HUES6 (cell line): Measurements from ENCODE around the gene WEE2.
"Not testable (repeated sequence)": the region's sequence is repeated elsewhere in the genome, so short reads cannot be mapped to it uniquely, and the experiment has no call there.

ENCODE experiments used
- H3K27ac ChIP-seq: 2 replicates; pipeline ENCODE4 v1.7.0; 2013; ENCODE audit warnings: low read depth, mild to moderate bottlenecking, low read length, inconsistent platforms
- H3K27me3 ChIP-seq: 2 replicates; pipeline ENCODE4 v1.6.1; 2013; ENCODE audit warnings: low read length; ENCODE audit not compliant: control insufficient read depth, insufficient read depth
- H3K36me3 ChIP-seq: 2 replicates; pipeline ENCODE4 v1.6.1; 2013; ENCODE audit warnings: low read length; ENCODE audit not compliant: control insufficient read depth, insufficient read depth
- H3K4me1 ChIP-seq: 2 replicates; pipeline ENCODE4 v1.6.1; 2013; ENCODE audit warnings: low read length; ENCODE audit not compliant: control insufficient read depth, insufficient read depth
- H3K4me3 ChIP-seq: 2 replicates; pipeline ENCODE4 v1.5.1; 2013; ENCODE audit warnings: low read depth, low read length
- H3K9ac ChIP-seq: one replicate; pipeline ENCODE4 v1.6.1; 2013; ENCODE audit warnings: mild to moderate bottlenecking, low read length
- H3K9me3 ChIP-seq: 2 replicates; pipeline ENCODE4 v1.6.1; 2013; ENCODE audit warnings: low read depth, low read length; ENCODE audit not compliant: control insufficient read depth, insufficient read depth

WEE2 gene

DNA sequence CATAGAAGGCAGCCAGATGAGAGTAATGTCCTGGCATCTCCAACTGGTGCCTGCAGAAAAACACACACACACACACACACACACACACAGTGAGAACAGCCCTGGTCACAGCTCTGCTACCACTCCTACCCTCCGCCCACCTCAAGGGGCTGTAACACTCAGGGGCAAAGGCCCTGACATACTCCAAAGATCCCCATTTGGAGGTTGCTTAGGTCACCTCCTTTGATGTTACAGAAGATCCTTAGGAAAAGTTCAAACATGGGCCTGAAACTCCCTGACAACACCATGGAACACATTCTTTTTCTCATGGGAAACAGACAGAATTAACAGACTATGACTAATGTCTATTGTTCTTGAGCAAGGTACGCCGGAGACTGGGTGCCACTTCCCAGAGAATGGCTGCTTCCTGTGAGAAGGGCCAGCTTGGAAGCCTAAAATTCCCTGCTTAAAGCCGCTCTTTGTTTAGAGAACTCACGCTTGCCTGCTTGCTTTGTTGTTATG, 33.9 kb upstream of the WEE2 start:
- Histone ChIP-seq H3K9me3 (peaks cover 3% of the 10 kb centered on the region; the same call in 1 of the 2 replicates), H3K9ac (peak overlapping the region; percentile 43)

DNA sequence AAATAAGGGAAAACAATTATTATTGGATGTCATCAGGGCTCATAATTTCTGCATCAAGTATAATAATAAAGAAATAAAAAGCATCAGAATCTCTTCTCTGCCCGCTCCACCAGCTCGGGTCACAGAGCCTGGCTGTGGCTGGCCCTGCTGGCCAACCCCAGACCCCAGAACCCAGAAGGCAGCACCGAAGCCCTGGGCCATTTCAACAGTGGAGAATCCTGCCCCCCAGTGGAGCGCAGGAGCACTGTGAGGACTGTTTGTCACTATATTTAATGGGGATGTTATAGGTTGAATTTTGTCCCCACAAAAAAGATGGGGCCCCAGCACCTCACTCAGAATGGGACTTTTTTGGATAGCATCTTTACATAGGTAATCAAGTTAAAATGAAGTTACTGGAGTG, 33.5 kb upstream of the WEE2 start:
- Histone ChIP-seq H3K4me1 (peaks cover 9% of the 10 kb centered on the region), H3K27me3 (no peaks in the 10 kb centered on the region), H3K4me3 (peak overlapping the region; percentile 41), H3K9ac (peak overlapping the region; percentile 43), H3K9me3 (peaks cover 3% of the 10 kb centered on the region; the same call in 1 of the 2 replicates), H3K36me3 (peaks cover 18% of the 10 kb centered on the region; the same call in 1 of the 2 replicates), H3K27ac (peak overlapping the region; percentile 58; the same call in 1 of the 2 replicates)

More for the DNA sequence above, 33.9 kb upstream of the WEE2 start:
- H3K4me3 ChIP-seq, result peak overlapping the region; percentile 41
- H3K27ac ChIP-seq, result peak overlapping the region; percentile 58; the same call in 1 of the 2 replicates
- H3K4me1 ChIP-seq, result peaks cover 9% of the 10 kb centered on the region
- no peaks in the 10 kb centered on the region for H3K27me3 ChIP-seq
- H3K36me3 ChIP-seq, result peaks cover 18% of the 10 kb centered on the region; the same call in 1 of the 2 replicates

DNA sequence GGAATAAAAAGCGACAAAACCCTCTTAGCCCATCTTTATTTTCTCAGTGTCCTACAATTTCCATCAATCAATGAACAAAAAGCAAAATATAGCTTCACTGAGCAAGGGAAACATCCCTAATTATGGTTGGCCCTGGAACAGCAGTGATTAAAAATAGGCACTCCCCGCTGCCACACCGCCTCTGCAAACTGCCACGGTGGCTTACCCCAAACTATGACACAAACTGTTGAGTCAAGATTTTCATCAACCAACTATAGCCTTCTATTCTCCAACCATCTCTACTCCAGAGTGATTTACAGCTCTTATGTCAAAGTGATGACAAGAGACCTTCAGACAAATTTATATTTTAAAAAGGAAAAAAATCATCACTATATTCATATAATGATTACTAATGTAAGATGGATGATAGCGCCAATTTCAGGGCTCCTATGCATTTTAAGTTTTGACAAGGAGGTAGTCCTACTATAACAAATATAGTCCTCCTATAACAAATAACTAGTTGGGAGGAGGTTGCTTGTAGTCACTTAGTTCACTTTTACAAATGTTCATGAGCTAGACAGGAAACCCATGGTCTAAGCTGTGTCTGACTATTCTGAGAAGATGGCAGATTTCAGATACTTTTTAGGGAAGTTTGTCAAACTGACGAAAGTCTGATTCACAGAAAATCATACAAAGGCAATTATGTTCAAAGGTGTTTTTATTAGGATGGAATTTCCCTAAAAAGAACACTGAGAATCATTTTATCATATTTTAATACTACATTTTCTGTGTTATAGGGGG, 32.5 kb upstream of the WEE2 start:
- H3K4me1 ChIP-seq, result peaks cover 9% of the 10 kb centered on the region
- no peaks in the 10 kb centered on the region for H3K27me3 ChIP-seq
- H3K27ac ChIP-seq, result no peak overlapping the region
- H3K9ac ChIP-seq, result no peak overlapping the region
- H3K36me3 ChIP-seq, result peaks cover 16% of the 10 kb centered on the region; the same call in 1 of the 2 replicates
- H3K9me3 ChIP-seq, result peaks cover 3% of the 10 kb centered on the region; the same call in 1 of the 2 replicates
- no peak overlapping the region for H3K4me3 ChIP-seq

DNA sequence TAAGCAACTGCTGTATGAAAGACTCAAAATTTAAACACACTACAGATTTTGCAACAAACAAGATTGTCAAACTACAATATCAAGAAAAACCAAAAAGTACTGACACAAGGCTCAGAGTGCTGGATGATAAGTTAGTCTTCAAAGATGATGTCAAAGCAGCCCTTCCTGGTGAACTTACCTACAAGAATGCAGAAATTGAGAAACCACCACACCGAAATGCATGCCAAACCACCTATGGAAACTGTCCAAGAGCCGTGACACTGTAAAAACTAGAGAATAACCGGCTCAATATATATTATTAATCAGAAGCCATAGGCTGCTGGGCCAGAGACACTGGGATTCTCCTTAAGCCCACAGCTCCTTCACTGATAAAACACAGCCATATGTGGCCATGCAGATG, 31.5 kb upstream of the WEE2 start:
- H3K9ac ChIP-seq, result no peak overlapping the region
- peaks cover 3% of the 10 kb centered on the region; the same call in 1 of the 2 replicates for H3K9me3 ChIP-seq
- peaks cover 9% of the 10 kb centered on the region for H3K4me1 ChIP-seq
- H3K27me3 ChIP-seq, result no peaks in the 10 kb centered on the region
- no peak overlapping the region for H3K4me3 ChIP-seq
- peaks cover 13% of the 10 kb centered on the region for H3K36me3 ChIP-seq
- no peak overlapping the region for H3K27ac ChIP-seq

DNA sequence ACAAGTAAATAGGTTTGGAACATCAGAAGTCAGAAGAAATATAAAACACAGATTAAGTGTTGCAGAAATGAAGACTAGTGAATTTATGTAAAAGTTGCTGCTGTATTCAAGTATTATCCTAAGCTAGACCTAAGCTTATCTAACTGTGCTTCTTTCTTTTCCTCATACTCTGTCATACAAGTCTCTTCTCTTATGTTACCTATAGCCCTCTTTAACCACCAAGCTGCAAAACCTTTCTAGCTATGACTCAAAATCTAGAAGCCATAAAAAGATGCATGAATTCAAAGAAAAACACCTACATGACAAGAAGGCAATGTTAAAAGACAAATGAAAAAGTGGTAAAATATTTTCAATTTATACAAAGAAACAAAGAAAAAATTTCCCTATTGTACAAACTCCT, 29.1 kb upstream of the WEE2 start:
- no peaks in the 10 kb centered on the region for H3K9me3 ChIP-seq
- peaks cover 7% of the 10 kb centered on the region for H3K4me1 ChIP-seq
- H3K36me3 ChIP-seq, result peaks cover 4% of the 10 kb centered on the region; the same call in 1 of the 2 replicates
- H3K4me3 ChIP-seq, result no peak overlapping the region
- no peak overlapping the region for H3K27ac ChIP-seq
- H3K9ac ChIP-seq, result no peak overlapping the region
- H3K27me3 ChIP-seq, result no peaks in the 10 kb centered on the region

DNA sequence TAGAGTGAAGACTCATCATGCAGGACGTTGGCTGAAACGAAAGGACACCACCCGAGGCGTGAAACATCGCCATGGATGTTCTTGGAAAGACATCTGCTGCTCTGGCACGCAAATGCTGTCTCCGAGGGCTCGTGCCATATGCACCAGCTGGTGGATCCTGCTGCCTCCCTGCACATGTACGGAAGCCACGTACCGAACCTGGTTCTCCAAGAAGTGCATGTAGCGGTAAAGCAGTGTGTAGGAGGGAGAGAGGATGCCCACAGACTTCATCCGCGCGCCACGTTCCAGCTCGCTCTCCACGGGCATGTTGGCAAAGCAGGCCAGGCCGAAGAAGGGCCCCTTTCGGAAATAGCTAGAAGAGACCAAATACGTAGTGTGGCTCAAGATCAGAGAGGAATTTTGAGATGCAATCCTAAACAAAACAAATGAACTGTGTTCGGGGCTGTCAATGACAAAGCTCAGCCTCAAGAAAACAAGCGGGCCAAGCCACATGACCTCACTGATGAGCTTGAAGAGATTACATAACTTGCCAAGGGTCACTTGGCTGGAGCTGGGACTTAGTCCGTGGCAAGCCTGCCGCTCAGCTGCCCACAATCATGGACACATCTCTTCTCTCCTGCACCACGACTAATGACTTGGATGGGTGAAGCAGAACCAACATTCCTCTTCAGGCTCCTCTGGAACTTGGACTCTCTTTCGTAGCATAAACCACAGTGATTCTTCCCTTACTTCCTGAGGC, 22.7 kb upstream of the WEE2 start:
- Histone ChIP-seq H3K27ac (no peak overlapping the region), H3K27me3 (no peaks in the 10 kb centered on the region)

DNA sequence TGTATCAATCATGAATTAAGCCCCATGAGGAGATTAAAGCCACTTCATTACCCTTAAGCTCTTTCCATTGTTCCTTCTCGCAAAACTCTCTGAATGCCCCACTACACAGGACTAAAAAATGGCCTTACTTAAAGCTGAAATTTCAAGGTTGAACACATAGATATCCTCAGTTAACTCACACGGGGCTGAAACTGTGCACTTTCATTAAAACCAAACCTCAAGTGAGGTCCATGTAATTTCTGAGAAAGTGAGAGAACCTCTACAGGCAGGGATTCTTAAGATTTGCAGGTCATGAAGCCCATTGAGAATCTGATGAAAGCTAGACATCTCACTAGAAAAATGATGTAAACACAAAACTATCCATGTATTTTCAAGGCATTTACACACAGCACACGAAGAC, 22.1 kb upstream of the WEE2 start:
- H3K9ac ChIP-seq, result no peak overlapping the region
- peaks cover 17% of the 10 kb centered on the region for H3K36me3 ChIP-seq
- no peak overlapping the region for H3K4me3 ChIP-seq
- no peak overlapping the region for H3K27ac ChIP-seq
- no peaks in the 10 kb centered on the region for H3K9me3 ChIP-seq
- no peaks in the 10 kb centered on the region for H3K27me3 ChIP-seq
- peaks cover under 1% of the 10 kb centered on the region; the same call in 1 of the 2 replicates for H3K4me1 ChIP-seq

More for the DNA sequence above, 22.7 kb upstream of the WEE2 start:
- Histone ChIP-seq H3K4me1 (no peaks in the 10 kb centered on the region), H3K36me3 (peaks cover 17% of the 10 kb centered on the region), H3K4me3 (no peak overlapping the region), H3K9ac (no peak overlapping the region), H3K9me3 (no peaks in the 10 kb centered on the region)

DNA sequence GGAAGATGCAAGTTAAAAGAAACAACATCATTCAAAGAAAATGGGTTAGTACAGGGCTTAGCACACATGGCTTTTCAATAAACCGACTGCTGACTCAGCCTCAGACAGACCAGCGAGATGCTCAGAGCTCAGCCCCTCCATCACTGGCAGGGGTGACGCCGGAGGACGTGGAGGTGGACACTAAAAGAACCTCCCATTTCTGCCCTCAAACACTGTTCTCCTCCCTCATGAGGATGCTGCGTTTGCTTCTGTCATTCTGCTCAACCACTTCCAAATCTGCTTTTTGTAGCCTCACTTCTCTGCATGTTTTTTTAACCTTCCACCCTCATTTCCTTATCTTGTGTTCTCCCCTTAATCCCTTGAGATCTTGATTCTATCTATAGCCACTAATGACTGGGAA, 21.5 kb upstream of the WEE2 start:
- H3K4me3 ChIP-seq, result no peak overlapping the region
- H3K4me1 ChIP-seq, result peaks cover 6% of the 10 kb centered on the region; the same call in 1 of the 2 replicates
- no peak overlapping the region for H3K9ac ChIP-seq
- no peaks in the 10 kb centered on the region for H3K9me3 ChIP-seq
- no peak overlapping the region for H3K27ac ChIP-seq
- H3K27me3 ChIP-seq, result no peaks in the 10 kb centered on the region
- peaks cover 15% of the 10 kb centered on the region for H3K36me3 ChIP-seq

DNA sequence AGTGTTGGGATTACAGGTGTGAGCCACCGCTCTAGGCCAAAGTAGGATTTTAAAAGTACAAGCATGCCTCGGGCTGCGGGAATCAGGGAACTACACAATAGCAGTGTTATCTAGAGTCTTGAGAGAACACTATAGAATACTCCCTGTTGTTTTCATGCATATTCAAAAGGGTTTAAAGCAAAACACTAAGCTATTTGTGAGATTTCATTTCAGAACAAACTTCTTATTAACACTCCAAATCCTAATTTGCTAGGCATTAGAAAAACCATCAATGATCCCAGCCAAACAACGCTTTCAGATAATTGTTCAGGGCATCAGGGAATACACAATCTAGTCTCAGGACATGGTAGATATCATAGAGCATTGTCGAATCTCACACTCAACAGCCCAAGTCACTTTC, 20.1 kb upstream of the WEE2 start:
- Histone ChIP-seq H3K9ac (no peak overlapping the region), H3K9me3 (no peaks in the 10 kb centered on the region), H3K4me1 (peaks cover 10% of the 10 kb centered on the region), H3K4me3 (no peak overlapping the region), H3K27me3 (no peaks in the 10 kb centered on the region), H3K27ac (no peak overlapping the region), H3K36me3 (peaks cover 13% of the 10 kb centered on the region)

DNA sequence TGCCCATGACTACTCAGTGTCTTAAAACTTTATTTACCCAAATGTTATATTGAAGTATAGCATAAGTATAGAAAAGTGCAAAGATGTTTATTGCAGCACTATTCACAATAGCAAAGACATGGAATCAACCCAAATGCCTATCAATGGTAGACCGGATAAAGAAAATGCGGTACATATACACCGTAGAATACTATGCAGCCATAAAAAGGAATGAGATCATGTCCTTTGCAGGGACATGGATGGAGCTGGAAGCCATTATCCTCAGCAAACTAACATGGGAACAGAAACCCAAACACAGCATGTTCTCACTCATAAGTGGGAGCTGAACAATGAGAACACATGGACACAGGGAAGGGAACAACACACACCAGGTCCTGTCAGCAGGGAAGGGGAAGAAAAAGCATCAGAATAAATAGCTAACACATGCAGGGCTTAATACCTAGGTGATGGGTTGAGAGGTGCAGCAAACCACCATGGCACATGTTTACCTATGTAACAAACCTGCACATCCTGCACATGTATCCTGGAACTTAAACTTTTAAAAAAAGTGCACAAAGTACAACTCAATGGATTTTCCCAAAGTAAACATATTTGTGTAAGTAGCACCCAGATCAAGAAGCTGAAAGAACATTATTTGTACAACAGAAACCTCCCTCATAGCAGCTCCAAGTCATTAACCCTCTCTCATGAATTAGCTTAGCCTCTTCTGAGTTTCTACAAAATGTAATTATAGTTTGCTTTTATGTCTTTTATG, 18.9 kb upstream of the WEE2 start:
- H3K27me3 ChIP-seq, H3K9ac ChIP-seq, H3K4me3 ChIP-seq, H3K27ac ChIP-seq, H3K4me1 ChIP-seq, H3K9me3 ChIP-seq: not testable (repeated sequence)
- H3K36me3 ChIP-seq, result peaks cover 13% of the 10 kb centered on the region
